Neural cell (in vitro differentiated cells): ENCODE results near the gene SLC2A1.

ENCODE experiments used
- CTCF ChIP-seq: fragments of 450-650 bp; IDR thresholded peaks from 2 replicates; pipeline ENCODE4 v1.5.1; 2014; ENCODE audit warnings: antibody characterized with exemption, mild to moderate bottlenecking, moderate library complexity; ENCODE audit not compliant: poor library complexity, severe bottlenecking
- EZH2 ChIP-seq: fragments of 200-600, 300-800 bp; shearing (Covaris generic), sonication (generic); IDR thresholded peaks from 2 replicates; pipeline ENCODE4 v1.6.1; 2014; ENCODE audit warnings: antibody characterized with exemption, low read length, borderline replicate concordance, mild to moderate bottlenecking; ENCODE audit not compliant: insufficient read depth, poor library complexity, severe bottlenecking
- POLR2AphosphoS5 ChIP-seq: IDR thresholded peaks from 2 replicates; pipeline ENCODE4 v1.6.1; 2012
- SMC3 ChIP-seq: fragments of 450-650 bp; conservative IDR thresholded peaks from 2 replicates; pipeline ENCODE4 v1.6.1; 2014; ENCODE audit warnings: antibody characterized with exemption, mild to moderate bottlenecking, moderate library complexity; ENCODE audit not compliant: poor library complexity

GRCh38 chr1:42930178-42931107 lies 28.2 kb downstream of the SLC2A1 start:
- TF ChIP-seq EZH2 (no peak), CTCF (no peak), POLR2AphosphoS5 (no peak), SMC3 (no peak)
